ENCODE measurements around the gene SLC25A36.
"Not testable (repeated sequence)": the region's sequence is repeated elsewhere in the genome, so short reads cannot be mapped to it uniquely, and the experiment has no call there.

Gene SLC25A36

DNA sequence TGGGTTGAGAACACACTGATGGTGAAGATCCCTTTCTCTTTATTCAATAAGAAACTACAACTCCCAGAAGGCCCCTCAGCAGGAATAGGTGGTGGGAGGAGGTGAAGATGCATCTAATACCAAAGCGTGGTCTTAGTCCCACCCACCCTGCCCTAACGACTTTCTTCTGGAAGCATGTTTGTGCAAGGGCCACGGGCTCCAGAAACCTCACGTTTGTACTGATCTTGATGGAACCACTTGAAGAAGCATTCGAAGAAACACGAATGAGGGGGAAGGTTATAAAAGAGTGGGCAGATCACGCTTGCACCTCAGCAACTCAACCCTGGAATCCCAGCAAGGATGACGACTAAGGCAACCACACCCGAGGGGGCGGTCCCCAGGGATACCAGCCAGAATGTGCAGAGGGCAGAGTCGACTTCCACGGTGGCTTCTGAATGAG lies 10.6 kb upstream of the SLC25A36 start:
- DNase-seq (ENCODE audit: low read depth in 1 of 2, low spot score in 1 of 2), result no peak

DNA sequence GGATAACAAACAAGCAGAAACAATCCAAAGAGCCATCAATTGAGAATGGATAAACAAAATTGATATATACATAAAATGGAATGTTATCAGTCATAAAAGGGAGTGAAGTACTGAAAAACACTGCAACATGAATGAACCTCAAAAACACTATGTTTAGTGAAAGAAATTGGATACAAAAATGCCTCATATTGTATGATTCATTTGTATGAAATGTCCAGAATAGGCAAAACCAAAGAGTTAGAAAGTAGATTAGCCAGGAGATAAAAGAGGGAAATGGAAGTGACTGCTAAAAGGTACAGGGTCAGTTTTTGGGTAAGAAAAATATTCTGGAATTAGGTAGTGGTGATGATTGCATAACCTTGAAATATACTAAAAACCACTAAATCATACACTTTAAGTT lies 9.8 kb upstream of the SLC25A36 start:
- DNase-seq (ENCODE audit: low read depth in 1 of 2, low spot score in 1 of 2), result no peak

DNA sequence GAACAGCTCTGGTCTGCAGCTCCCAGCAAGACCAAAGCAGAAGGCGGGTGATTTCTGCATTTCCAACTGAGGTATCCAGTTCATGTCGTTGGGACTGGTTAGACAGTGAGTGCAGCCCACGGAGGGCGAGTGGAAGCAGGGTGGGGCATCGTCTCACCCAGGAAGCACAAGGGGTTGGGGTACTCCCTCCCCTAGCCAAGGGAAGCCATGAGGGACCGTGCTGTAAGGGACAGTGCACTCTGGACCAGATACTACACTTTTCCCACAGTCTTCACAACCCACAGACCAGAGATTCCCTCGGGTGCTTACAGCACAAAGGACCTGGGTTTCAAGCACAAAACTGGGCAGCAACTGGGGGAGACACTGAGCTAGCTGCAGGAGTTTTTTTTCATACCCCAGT lies 8.5 kb upstream of the SLC25A36 start:
- DNase-seq (ENCODE audit: low read depth in 1 of 2, low spot score in 1 of 2), result no peak

DNA sequence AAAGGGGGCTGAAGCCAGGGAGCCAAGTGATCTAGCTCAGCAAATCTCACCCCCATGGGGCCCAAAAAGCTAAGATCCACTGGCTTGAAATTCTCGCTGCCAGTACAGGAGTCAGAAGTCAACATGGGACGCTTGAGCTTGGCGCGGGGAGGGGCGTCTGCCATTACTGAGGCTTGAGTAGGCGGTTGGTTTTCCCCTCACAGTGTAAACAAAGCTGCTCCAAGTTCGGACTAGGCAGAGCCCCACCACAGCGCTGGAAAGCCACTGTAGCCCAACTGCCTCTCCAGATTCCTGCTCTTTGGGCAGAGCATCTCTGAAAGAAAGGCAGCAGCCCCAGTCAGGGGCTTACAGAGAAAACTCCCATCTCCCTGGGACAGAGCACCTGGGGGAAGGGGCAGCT lies 8.1 kb upstream of the SLC25A36 start:
- DNase-seq (ENCODE audit: low read depth in 1 of 2, low spot score in 1 of 2), result no peak

DNA sequence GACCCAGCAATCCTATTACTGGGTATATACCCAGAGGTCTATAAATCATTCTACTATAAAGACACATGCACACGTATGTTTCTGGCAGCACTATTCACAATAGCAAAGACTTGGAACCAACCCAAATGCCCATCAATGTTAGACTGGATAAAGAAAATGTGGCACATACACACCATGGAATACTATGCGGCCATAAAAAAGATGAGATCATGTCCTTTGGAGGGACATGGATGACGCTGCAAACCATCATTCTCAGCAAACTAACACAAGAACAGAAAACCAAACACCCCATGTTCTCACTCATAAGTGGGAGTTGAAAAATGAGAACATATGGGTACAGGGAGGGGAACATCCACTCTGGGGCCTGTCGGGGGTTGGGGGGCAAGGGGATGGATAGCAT lies 2.3 kb upstream of the SLC25A36 start:
- DNase-seq (ENCODE audit: low read depth in 1 of 2, low spot score in 1 of 2), result not testable (repeated sequence)

DNA sequence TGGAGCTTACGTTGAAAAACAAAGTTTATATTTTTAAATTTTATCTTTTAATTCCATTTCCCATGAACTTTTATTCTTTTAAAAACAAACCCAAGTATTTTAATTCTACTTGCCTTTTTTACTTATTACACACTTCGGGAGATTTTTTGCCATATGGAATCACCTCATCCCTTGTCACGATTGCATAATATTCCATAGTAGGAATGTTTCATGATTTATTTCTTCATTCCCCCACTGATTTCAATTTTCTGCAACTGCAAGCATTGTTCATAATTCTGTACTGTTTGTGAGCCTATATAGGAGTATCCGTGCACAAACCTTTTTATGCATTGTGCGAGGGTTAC lies 574 bp upstream of the SLC25A36 start:
- DNase-seq (ENCODE audit: low read depth in 1 of 2, low spot score in 1 of 2), result no peak

DNA sequence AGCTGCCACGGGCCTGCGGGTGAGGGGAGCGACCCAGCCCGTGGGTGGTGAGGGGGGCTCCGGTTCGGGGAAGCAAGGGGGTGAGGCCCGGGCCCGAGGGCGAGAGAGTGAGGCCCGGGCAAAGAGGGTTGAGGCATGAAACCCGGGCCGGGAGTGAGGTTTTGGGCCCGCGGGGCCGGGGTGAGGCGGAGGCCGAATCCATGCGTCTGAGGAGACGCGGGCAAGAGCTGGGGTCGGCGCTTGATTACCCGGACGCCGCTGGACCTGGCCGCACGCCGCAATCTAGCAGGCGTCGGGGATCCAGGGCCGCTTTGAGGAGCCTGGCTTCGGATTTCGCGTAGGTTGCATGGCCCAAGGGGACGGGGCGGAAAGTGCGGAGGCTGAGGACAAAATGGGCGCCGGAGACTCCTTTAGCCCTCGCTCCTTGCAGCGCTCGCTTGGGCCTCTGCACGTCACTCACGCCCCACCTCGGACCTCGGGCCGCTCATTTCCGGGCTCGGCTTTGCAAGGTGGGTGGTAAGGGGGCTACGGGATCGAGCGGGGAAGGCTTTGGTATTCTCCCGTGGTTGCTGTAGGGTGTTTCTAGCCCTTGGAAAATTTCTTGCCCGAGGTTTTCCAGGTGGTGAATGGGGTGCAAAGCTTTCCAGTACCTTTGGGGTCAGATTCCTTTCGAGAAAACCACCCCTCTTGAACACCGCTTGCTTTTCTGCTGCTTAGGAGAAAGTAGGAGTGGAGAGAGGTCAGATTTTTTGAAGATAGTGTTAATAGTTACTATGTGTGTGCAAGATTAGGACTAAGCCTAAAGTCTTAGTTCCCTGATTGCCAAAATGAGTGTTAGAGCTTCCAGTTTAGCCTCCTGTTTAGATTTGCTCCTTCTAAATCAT lies 827 bp downstream of the SLC25A36 start:
- peak in 1 of 2 donors; percentile 7 for DNase-seq (ENCODE audit: low read depth in 1 of 2, low spot score in 1 of 2)

DNA sequence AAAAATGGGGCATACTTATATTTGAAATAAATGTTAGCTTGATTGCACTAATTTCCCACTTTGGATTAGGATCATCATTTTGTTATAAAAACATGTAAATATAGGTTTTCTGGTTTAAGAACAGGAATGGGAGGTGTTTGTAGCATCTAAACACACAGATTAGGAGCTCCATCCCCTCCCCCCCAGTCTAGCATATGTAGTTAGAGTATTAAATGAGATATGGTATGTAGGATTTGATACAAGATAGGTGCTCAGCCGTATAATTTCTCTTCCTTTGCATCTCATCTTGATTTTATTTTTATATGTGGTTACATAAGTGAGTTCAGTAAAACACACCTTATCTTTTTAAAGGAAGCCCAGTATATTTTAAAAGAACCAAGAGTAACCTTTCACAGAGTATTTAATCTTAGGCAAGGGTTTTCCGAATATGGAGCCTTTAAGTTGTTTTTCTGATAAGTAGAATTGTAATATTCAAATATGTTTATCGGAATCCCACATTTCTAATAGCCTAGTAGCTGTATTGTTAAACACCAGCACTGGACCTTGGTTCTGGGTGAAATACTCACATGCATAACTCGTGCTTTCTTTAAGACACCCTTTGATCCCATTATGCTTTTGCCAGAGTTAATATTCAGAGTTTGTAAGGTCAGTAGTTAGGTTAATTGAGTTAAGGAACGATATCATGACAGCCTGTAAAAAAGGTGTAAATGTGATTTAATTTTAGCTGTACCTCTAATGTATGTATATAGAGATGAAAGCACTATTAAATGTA lies 2.3 kb downstream of the SLC25A36 start:
- no peak for DNase-seq (ENCODE audit: low read depth in 1 of 2, low spot score in 1 of 2)

DNA sequence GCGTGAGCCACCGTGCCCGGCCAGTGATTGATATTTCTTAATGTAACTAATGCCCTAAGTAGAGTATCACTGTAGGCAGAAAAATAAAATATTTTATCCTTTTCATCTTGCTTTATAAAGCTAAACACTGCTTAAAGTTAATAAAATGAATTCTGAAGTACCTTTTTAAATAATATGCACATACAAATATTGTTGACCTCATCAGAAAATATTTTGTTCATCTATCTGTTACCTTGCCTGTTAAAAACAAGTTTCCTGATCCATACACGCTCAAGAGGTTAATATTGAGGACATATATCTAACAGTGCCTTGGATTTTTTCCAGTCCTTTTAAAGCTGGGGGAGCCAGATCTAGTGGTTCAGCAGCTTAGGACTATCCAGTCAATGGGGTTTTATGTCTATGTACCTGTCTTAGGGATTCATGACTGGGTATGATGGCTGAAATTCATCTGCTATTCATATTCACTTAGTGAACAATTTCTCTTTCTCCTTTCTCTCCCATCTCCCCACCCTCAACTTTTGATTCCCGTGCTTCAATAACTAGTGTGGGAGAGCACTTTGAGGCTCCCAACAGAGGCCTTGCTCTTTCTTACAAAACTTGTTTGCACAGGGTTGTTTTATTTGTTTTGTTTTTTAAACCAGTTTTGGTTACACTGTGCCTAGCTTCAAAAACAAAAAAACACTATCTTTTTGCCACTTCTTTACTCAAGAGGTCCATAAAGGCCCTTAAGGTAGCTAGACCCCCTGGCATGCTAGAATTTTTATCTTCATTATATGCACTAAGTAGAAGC lies 7.0 kb downstream of the SLC25A36 start:
- DNase-seq (ENCODE audit: low read depth in 1 of 2, low spot score in 1 of 2), result no peak

DNA sequence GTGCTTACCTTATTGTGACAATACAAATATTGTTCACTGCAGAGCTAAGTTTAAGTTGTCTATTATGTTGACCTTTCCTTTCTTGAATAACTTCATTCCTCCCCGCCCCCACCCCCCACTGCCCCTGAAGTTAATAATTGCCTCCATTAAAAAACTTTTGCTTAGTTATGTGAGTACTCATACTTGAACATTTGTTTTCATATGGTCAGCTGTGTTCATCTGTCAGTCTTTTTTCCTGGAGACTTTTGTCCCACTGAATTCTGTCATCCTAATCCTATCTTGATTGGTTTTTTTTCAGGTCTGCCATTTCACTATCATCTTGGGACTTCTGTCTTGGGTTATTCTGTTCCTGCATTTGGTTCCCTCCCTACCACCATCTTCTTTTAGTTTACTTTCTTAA lies 8.5 kb downstream of the SLC25A36 start:
- no peak for DNase-seq (ENCODE audit: low read depth in 1 of 2, low spot score in 1 of 2)

DNA sequence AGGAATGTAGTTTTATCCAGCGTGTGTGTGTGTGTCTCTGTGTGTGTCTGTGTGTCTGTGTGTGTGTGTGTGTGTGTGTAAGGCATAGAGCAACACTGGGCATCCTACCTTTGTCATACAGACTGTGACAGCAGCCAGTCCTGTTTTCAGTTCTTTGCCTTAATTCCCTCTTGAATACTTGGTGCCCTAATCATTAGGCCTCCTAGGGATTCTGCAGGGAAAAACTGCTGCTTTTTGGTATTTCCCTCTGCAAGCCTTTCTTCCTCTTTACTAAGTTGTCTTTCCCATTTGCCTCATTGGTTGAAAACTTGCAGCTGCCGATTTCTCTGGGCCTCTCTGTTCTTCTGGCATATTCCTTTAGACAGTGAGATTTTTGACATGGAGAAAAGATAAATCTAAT lies 9.2 kb downstream of the SLC25A36 start:
- no peak for DNase-seq (ENCODE audit: low read depth in 1 of 2, low spot score in 1 of 2)

DNA sequence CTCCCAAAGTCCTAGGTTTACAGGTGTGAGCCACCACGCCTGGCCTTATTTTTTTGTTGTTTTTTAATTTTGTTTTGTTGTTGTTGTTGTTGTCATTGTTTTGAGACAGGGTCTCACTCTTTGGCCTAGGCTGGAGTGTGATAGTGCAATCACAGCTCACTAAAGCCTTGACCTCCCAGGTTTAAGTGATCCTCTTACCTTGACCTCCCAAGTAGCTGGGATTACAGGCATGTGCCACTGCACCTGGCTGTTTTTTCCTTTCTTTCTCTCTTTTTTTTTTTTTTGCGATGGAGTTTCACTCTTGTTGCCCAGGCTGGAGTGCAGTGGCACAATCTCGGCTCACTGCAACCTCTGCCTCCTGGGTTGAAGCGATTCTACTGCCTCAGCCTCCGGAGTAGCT lies 10.1 kb downstream of the SLC25A36 start:
- not testable (repeated sequence) for DNase-seq (ENCODE audit: low read depth in 1 of 2, low spot score in 1 of 2)

DNA sequence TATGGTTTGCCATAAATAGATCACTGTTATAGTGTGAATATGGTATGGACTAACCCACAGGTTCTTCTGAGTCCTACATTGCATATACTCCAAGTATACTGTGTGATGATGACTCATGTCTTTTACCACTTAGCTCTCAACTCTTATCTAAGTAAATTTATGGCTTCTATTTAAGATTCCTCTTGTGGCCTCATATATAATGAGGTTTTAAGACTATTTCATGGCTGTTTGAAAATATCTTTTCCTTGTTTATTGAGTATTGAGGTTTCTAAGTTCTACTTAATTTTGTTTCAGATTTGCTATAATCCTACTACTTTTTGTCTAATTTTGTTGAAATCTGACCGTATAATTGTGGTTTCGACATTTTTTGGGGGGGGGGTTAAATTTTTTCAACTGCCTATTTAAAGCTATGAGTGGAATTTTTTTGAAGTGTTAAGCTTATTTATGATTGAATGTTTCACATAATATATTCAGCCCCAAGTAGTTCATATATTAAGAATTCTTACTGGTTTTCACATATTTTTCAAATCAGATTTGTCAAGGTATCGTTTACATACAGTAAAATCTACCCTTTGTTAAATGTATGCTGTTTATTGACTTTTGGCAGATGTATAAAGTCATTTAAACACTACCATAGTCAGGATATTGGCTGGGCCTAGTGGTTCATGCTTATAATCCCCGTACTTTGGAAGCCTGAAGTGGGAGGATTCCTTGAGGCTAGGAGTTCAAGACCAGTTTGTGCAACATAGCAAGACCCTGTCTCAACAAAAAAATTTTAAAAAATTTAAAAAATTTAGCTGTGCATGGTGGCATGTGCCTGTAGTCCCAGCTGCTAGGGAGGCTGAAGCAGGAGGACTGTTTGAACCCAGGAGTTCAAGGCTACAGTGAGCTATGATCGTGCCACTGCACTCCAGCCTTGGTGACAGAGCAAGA lies 11.7 kb downstream of the SLC25A36 start:
- no peak for DNase-seq (ENCODE audit: low read depth in 1 of 2, low spot score in 1 of 2)

DNA sequence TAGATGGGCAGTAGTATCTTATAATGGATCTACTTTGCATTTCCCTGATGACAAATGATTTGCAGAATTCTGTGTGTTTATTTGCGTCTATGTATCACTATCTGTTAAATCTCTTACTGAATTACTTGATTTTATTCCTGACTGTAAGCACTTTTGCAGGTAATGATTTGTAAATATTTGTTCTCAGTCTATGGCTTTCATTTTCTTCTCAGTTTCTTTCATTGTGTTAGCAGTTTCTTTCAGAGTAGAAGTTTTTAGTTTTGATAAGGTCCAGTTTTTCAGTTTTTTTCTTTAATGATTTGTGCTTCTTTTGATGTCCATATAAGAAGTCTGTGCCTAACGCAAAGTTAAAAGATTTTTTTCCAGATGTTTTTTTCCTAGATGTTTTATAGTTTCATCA lies 12.9 kb downstream of the SLC25A36 start:
- no peak for DNase-seq (ENCODE audit: low read depth in 1 of 2, low spot score in 1 of 2)

DNA sequence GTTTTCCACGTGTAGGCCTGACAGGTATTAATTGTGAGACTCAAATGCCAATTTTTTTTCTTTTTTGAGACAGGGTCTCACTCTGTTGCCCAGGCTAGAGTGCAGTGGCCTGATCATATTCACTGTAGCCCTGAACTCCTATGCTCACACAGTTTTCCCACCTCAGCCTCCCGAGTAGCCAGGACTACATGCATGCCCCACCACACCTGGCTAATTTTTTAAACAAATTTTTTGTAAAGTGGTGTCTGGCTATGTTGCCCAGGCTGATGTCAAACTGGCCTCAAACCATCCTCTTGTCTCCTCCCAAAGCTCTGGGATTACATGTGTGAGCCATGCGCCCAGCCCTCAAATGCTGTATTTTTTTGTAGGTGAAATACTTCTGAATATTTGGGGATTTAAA lies 14.0 kb downstream of the SLC25A36 start:
- DNase-seq (ENCODE audit: low read depth in 1 of 2, low spot score in 1 of 2), result no peak

DNA sequence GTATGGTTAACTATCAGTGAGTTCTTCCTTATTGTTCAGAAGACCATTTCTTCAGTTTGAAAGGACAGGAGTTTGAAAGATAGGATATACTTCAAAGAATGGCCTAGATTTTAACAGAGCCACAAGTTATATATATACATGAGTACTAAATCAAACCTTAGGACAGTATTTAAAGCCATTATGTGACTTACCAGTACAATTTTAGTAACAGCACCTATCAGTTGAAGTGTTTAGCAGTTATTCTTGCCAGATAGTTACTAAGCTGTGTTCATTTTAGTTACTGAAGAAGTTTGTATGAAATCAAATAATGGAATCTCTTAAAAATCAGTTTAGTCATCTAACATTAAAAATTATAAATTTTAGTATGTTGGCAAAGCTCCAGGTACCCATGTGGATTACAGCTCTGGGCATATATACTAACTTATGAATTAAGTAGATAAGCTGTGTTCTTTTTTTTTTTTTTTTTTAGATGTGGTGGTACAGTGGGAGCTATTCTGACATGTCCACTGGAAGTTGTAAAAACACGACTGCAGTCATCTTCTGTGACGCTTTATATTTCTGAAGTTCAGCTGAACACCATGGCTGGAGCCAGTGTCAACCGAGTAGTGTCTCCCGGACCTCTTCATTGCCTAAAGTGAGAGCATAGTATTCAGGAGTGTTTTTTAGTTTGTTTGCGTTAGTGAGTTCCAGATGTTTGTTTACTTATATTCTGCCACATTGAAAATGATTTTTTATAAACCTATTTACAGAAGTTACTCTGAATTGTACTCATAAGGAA lies 14.6 kb downstream of the SLC25A36 start:
- DNase-seq (ENCODE audit: low read depth in 1 of 2, low spot score in 1 of 2), result no peak

DNA sequence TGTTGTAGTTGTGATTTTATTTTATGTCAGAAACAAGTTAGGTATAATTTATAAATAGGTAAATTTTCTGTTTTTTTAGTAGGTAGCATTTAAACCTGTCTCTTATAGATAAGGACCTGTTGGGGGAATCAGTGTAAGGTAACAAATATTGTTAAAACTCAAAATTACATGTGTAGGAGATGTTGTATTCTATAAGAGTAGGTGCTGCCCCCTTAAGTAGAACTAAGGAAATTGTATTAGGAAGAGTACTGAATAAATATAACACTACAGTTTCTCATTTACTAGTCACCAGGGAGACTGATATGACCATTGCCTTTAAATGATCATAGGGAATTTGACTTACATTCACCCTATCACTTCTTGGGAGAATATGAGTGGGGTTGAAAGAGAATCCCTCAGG lies 31.2 kb downstream of the SLC25A36 start:
- DNase-seq (ENCODE audit: low read depth in 1 of 2, low spot score in 1 of 2), result no peak

DNA sequence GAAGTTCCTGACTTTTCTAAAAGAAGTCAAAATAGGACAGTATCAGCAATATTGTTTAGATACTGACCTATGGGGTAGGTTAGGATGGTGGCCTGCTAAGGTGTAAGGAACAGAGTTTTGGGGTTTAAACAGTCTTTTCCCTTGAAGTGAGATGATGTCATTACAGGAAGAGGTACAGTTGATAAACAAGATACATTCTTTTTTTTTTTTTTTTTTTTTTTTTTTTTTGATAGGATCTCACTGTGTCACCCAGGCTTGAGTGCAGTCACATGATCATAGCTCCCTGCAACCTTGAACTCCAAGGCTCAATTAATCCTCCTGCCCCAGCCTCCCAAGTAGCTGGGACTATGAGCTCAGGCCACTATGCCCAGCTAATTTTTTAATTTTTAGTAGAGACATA lies 33.3 kb downstream of the SLC25A36 start:
- no peak for DNase-seq (ENCODE audit: low read depth in 1 of 2, low spot score in 1 of 2)

DNA sequence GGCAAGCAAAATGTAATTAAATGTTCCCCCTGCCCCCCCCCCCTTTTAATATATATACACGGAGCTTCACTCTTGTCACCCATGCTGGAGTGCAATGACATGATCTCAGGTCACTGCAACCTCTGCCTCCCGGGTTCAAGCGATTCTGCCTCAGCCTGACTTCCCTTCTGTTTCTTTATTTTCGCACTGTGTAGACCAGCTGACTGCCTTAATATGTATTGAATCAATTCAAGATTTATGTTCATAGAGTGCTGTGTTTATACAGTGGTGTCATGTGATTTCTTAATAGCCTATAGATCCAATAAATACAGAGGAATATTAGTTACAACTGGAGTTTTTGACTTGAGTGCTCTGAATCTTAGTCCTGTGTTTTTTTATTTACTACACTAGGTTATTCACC lies 39.0 kb downstream of the SLC25A36 start:
- DNase-seq (ENCODE audit: low read depth in 1 of 2, low spot score in 1 of 2), result no peak

DNA sequence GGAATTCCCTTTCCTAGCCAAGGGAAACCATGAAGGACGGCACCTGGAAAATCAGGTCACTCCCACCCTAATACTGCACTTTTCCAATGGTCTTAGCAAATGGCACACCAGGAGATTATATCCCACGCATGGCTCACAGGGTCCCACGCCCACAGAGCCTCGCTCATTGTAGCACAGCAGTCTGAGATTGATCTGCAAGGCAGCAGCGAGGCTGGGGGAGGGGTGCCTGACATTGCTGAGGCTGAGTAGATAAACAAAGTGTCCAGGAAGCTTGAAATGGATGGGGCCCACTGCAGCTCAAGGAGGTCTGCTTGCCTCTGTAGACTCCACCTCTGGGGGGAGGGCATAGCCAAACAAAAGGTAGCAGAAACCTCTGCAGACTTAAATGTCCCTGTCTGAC lies 46.2 kb downstream of the SLC25A36 start:
- DNase-seq (ENCODE audit: low read depth in 1 of 2, low spot score in 1 of 2), result not testable (repeated sequence)
